DND-41 (cell line): ENCODE results near the gene ANO2.

Source experiments
- ATAC-seq: fragments of 200-7000 bp; cut with Tn5 transposase; 3 replicates; pipeline ENCODE4 v1.9.1; 2021; ENCODE audit warnings: low read depth; ENCODE audit not compliant: insufficient read depth
- DNase-seq: peaks from one replicate; pipeline ENCODE4 v3.0.0-alpha.2; 2020
- H2AFZ ChIP-seq: 2 replicates; pipeline ENCODE4 v1.6.0; 2012; ENCODE audit warnings: low read depth, low read length
- H3K27ac ChIP-seq: 2 replicates; pipeline ENCODE4 v1.5.1; 2012; ENCODE audit warnings: low read length, inconsistent platforms
- H3K27me3 ChIP-seq: fragments of 200-600 bp; sonication (generic); 2 replicates; pipeline ENCODE4 v1.6.0; 2012; ENCODE audit warnings: low read length, mild to moderate bottlenecking, inconsistent platforms; ENCODE audit not compliant: insufficient read depth, poor library complexity
- H3K36me3 ChIP-seq: 2 replicates; pipeline ENCODE4 v1.5.1; 2012; ENCODE audit warnings: low read length, inconsistent platforms; ENCODE audit not compliant: insufficient read depth
- H3K4me1 ChIP-seq: 2 replicates; pipeline ENCODE4 v1.5.1; 2012; ENCODE audit warnings: mild to moderate bottlenecking, low read length; ENCODE audit not compliant: insufficient read depth
- H3K4me2 ChIP-seq: 2 replicates; pipeline ENCODE4 v1.6.0; 2012; ENCODE audit warnings: mild to moderate bottlenecking, moderate library complexity, low read length, inconsistent platforms; ENCODE audit not compliant: insufficient read depth
- H3K4me3 ChIP-seq, 2 experiments: fragments of 200-600 bp in 1 of 2; shearing (Covaris generic) in 1 of 2; 2 replicates each; pipeline ENCODE4 v1.5.1; 2012 to 2016; ENCODE audit warnings: inconsistent platforms in 2 of 2, low read length in 2 of 2, mild to moderate bottlenecking in 2 of 2, low read depth in 1 of 2, moderate library complexity in 1 of 2
- H3K79me2 ChIP-seq: 2 replicates; pipeline ENCODE4 v1.6.0; 2012; ENCODE audit warnings: low read length, inconsistent platforms; ENCODE audit not compliant: insufficient read depth
- H3K9ac ChIP-seq: 2 replicates; pipeline ENCODE4 v1.6.0; 2012; ENCODE audit warnings: low read depth, mild to moderate bottlenecking, inconsistent platforms, low read length, moderate library complexity
- H3K9me3 ChIP-seq: 2 replicates; pipeline ENCODE4 v1.5.1; 2012; ENCODE audit warnings: low read length, moderate library complexity, mild to moderate bottlenecking, inconsistent platforms; ENCODE audit not compliant: insufficient read depth, severe bottlenecking
- H4K20me1 ChIP-seq: 2 replicates; pipeline ENCODE4 v1.6.0; 2012; ENCODE audit warnings: low read length; ENCODE audit not compliant: insufficient read depth
- CTCF ChIP-seq: IDR thresholded peaks from 2 replicates; pipeline ENCODE4 v1.5.1; 2012; ENCODE audit warnings: borderline replicate concordance, low read length, moderate library complexity, mild to moderate bottlenecking; ENCODE audit not compliant: poor library complexity, severe bottlenecking; ENCODE audit errors: extremely low read depth
- EZH2 ChIP-seq: IDR thresholded peaks from 3 replicates; pipeline ENCODE4 v1.6.1; 2012; ENCODE audit warnings: borderline replicate concordance, low read depth, mild to moderate bottlenecking, moderate library complexity, low read length, inconsistent platforms; ENCODE audit not compliant: severe bottlenecking

Gene ANO2

GRCh38 chr12:5865397-5865796, 79.7 kb downstream of the ANO2 start:
- Histone ChIP-seq H2AFZ (no peak overlapping the region), H3K9ac (no peak overlapping the region), H4K20me1 (no peaks in the 10 kb centered on the region; the same call in 1 of the 2 replicates), H3K4me2 (no peak overlapping the region), H3K36me3 (no peaks in the 10 kb centered on the region), H3K79me2 (no peaks in the 10 kb centered on the region), H3K27ac (no peak overlapping the region), H3K4me1 (no peaks in the 10 kb centered on the region), H3K4me3 (no peak overlapping the region), H3K9me3 (no peaks in the 10 kb centered on the region), H3K27me3 (no peaks in the 10 kb centered on the region)
- no peak for DNase-seq
- ATAC-seq, result no peak
- TF ChIP-seq CTCF (no peak), EZH2 (no peak)

DNA sequence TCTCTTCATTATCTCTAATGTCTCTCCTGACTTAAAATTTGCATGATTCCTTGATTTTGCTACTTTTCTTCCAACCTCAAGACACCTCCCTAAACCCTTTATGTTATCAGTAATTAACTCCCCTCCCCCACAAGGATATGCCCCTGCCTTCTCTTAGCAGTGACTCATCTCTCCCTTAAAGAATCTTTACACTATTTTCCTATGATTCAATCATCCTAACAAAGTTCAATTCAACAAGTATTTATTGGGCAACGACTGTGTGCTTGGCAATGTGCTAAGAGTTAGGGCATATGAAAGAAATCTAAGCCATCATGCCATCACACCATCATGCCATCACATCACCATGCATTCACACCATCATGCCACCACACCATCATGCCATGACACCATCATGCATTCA, 80.1 kb downstream of the ANO2 start:
- ATAC-seq, result no peak
- no peaks in the 10 kb centered on the region for H3K36me3 ChIP-seq

GRCh38 chr12:5864301-5864700, 80.8 kb downstream of the ANO2 start:
- ATAC-seq, result no peak
- TF ChIP-seq CTCF, result no peak
- Histone ChIP-seq H3K27me3 (no peaks in the 10 kb centered on the region), H3K36me3 (no peaks in the 10 kb centered on the region), H3K79me2 (no peaks in the 10 kb centered on the region), H3K9ac (no peak overlapping the region), H3K4me3 (no peak overlapping the region), H3K4me2 (no peak overlapping the region), H3K4me1 (no peaks in the 10 kb centered on the region), H2AFZ (no peak overlapping the region), H3K27ac (no peak overlapping the region), H4K20me1 (no peaks in the 10 kb centered on the region; the same call in 1 of the 2 replicates), H3K9me3 (no peaks in the 10 kb centered on the region)
- DNase-seq, result no peak

More for the DNA sequence above, 80.1 kb downstream of the ANO2 start:
- H3K27me3 ChIP-seq, result no peaks in the 10 kb centered on the region
- H3K4me2 ChIP-seq, result no peak overlapping the region
- H3K79me2 ChIP-seq, result no peaks in the 10 kb centered on the region
- H3K9me3 ChIP-seq, result no peaks in the 10 kb centered on the region
- H3K9ac ChIP-seq, result no peak overlapping the region
- H2AFZ ChIP-seq, result no peak overlapping the region
- no peak for DNase-seq
- no peak for TF ChIP-seq CTCF
- no peak for TF ChIP-seq EZH2
- H3K27ac ChIP-seq, result no peak overlapping the region
- H3K4me3 ChIP-seq, result no peak overlapping the region
- H3K4me1 ChIP-seq, result no peaks in the 10 kb centered on the region
- H4K20me1 ChIP-seq, result no peaks in the 10 kb centered on the region; the same call in 1 of the 2 replicates

GRCh38 chr12:5861416-5861815, 83.6 kb downstream of the ANO2 start:
- DNase-seq, result no peak
- no peak overlapping the region for H3K4me3 ChIP-seq
- TF ChIP-seq CTCF, result no peak
- no peak for TF ChIP-seq EZH2
- H3K4me1 ChIP-seq, result no peaks in the 10 kb centered on the region
- no peaks in the 10 kb centered on the region for H3K9me3 ChIP-seq
- peaks cover 13% of the 10 kb centered on the region for H3K27me3 ChIP-seq
- H3K4me2 ChIP-seq, result no peak overlapping the region
- H3K9ac ChIP-seq, result no peak overlapping the region
- no peak for ATAC-seq
- H3K36me3 ChIP-seq, result no peaks in the 10 kb centered on the region
- H2AFZ ChIP-seq, result no peak overlapping the region
- no peaks in the 10 kb centered on the region for H3K79me2 ChIP-seq
- H3K27ac ChIP-seq, result no peak overlapping the region
- no peaks in the 10 kb centered on the region; the same call in 1 of the 2 replicates for H4K20me1 ChIP-seq
